Measurements from ENCODE around the gene ARX.

The ARX gene

DNA sequence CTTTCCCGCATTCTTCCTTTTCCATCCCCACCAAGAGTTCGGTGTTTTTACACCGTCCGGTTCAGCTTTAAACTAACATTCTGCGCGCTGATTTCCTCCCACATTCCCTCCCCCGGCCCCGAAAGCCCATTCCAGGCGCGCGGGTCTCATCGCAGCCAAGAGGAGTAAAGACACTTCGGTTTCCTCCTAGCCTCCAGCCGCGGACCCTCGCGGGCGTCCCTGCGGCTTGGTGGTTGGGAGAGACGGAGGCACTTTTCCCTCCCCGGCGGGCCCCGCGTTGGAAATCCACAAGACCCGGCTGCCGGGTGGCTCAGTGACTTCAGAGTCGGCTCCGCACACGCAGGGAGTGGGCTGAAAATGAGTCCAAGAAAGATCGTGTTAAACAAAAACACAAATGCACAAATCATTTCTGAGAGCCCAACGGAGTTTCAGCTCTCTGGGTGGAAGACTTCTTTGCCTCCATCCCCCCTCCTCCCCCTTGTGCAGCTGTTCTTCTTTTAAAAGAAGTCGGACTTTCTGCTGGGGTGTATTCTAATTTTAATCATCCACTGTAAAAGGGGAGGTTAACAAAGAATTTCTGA, 2.0 kb upstream of the ARX start:
- Histone ChIP-seq H3K27ac (no peak overlapping the region), H3K4me3 (no peak overlapping the region)

DNA sequence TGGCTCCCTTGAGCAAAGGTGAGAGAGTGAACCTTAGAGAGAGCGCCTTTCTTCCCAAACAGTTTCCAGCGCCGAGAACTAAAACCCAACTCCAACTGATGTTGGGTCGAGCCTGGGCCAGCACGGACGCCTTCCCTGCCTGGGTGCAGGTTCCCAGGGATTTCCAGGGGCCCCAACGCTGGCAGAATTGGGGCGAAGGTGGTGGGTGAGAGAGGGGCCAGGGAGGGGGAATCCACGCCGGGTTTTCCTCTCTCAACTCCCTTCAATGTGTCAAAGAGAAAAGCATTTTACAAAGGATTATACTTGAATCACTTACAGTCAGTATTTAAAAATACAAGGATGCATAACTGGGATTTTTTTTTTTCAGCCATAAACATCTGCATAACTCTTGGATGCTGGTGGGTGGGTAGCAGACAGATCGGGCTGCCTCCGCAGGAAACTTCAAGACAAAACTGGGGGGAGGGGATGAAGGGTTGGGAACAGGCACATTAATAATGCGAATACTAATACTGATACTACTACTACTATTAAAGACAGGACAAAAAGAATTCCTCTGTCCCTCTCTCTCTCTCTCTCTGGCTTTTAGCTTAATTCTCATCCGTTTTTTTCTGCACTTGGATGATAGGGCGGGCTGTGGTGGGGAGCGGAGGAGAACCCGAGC, 1.3 kb upstream of the ARX start:
- Histone ChIP-seq H3K4me3 (no peak overlapping the region), H3K27ac (no peak overlapping the region)

DNA sequence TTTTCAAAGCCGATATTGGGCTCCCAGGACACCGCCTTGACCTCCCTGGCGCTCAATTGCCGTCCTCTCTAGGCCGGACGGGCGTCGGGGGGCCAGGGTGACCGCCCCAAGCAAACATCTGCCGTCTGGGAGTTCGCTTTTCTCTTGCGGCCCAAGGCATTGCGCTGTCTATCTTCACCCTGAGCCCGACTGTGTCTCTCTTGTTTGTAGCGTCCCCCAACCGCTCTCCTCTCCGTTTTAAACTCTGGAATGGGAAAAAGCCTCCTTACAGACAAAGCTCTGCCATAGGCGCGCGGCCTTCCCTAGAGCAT, 551 bp upstream of the ARX start:
- Histone ChIP-seq H3K27ac (no peak overlapping the region), H3K4me3 (no peak overlapping the region)

DNA sequence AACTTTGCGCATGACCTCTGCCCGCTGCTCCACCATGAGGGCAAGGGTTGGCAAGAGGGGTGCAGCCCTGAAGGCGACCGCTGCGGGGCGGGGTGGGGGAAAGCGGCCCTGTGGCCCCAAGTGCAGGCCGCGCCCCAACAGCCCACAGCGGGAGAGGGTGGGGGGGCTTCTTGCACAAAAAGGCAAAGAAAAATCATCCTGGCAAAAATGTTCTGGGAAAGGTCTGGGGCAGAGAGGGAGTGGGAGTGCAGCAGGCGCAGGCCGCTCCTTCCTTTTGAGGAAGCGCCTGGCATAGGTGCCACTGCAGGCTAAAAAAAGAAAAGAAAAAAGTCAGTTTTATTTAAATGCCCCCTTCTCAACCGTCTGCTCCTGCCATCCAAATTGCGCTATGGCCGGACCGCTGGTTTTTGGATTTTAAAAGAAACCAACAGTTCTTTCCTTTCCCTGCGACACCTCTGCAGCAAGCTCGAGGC, 1.4 kb downstream of the ARX start:
- no peak overlapping the region for H3K4me3 ChIP-seq
- no peak overlapping the region for H3K27ac ChIP-seq

DNA sequence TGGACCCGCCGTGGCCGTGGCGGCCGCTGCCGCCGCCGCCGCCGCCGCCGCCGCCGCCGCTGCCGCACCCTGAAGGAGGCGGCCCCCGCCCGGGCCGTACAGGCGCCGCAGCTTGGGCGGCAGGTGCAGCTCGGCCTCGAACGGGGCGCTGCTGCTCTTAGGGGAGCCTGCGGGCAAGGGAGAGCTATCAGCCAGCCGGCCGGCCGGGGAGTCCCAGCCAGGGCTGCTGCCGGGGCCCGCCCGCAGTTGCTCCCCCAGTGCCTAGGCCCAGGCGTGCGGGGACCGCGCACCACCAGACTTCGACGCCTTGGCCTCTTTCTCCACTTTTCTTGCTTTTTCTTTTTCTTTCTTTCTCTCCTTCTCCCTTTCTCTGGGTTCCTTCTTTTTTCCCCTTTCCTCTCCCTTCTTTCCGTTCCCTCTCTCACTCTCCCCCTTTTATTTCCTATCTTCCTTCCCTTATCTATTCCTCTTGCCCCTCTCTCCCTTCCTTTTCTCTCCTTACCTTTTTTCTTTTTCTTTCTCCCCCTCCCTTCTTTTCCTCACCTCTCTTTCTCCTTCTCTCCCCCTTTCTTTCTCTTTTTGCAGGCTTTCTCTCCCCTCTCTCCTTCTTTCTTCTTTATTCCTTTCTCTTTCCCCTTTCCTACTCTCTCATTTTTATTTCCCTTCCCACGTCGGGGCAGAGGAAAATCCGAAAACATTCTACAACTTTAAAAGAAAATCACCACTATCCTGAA, 2.0 kb downstream of the ARX start:
- Histone ChIP-seq H3K27ac (no peak overlapping the region), H3K4me3 (no peak overlapping the region)

DNA sequence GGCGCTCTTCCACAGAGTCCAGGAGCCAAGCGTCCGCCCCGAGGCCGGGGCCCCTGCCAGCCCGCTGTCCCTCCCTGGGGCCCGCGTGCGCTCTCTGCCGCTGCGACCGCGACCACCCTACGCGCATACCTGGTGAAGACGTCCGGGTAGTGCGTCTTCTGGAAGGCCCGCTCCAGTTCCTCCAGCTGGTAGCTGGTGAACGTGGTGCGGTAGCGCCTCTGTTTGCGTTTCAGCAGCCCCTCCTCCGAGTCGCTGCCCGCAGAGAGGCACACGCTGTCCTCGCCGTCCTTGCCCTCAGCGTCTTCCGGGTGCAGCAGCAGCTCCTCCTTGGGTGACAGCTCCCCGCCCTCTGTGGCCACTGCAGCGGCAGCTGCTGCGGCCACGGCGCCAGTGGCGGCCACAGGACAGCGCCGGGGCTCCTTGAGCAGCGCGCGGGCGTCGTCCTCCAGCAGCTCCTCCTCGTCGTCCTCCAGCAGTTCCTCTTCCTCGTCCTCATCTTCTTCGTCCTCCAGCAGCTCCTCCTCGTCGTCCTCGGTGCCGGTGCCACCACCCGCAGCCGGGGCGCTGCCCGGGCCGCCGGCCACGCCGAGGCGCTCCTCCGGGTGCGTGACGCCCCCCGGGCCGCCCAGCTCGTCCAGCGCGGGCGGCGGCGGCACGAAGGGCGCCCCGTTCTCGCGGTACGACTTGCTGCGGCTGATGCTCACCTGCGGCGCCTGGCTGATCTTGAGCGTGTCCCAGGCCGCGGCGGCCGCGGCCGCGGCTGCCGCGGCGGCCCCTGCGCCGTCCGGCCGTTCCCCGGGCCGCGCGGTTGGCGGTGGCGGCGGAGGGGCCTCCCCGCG, 2.8 kb downstream of the ARX start:
- Histone ChIP-seq H3K4me3 (peak overlapping the region in 2 of 7 experiments; percentile 10 to 31), H3K27ac (no peak overlapping the region)

DNA sequence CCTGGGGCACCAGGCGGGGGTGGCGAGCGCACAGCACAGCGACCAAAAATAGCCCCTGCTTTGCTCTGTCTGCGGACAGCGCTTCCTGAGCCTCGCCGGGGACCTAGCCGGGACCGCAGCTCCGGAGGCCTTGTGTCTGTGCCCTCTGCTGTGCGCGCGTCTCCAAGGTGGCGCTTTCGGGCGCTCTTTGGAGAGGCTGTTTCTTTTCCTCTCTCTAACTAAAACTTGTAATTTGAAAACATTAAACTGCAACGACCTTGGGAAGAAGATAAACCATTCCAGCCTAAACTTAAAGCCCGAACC, 3.4 kb downstream of the ARX start:
- H3K4me3 ChIP-seq, result peak overlapping the region in 2 of 7 experiments; percentile 10 to 31

DNA sequence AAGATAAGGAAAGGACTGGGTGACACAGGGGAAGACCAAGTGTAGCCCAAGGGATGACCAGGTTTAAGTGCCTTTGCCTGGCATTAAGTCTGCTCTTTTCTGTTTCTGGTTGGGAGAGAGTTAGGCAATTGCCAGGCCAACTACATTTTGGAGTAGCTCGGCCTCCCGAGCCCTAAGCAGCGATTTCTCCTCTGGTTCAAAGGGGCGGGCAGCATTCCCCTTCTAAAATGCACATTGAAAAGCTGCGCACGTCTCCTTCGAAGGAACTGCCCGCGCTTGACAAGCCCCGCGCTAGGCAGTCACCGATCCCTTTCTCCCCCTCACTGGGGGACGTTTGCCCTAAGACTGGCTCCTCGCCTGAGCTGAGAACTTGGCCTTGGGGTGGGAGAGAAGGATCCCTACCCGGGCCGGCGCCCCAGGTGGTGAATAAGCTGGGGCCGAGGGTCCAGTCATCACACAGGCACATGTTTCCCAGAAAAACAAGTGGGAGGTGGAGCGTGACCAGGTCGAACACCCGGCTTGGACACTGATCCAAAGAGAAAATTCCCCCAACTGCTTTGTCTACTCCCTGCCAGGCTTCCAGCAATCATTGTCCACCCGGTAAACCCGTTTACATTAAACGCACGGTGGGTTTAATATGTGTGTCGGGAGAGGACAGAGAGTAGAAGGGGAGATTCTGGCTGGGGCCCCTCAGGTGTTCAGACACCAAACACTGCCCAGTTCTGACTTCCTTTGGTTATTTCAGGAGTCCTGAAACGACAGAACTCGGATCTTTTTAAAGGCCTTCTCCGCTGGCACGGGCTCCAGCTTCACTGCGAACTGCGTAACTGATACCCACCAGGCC, 4.0 kb downstream of the ARX start:
- Histone ChIP-seq H3K27ac (no peak overlapping the region), H3K4me3 (no peak overlapping the region)

More for the DNA sequence above, 3.4 kb downstream of the ARX start:
- no peak overlapping the region for H3K27ac ChIP-seq

DNA sequence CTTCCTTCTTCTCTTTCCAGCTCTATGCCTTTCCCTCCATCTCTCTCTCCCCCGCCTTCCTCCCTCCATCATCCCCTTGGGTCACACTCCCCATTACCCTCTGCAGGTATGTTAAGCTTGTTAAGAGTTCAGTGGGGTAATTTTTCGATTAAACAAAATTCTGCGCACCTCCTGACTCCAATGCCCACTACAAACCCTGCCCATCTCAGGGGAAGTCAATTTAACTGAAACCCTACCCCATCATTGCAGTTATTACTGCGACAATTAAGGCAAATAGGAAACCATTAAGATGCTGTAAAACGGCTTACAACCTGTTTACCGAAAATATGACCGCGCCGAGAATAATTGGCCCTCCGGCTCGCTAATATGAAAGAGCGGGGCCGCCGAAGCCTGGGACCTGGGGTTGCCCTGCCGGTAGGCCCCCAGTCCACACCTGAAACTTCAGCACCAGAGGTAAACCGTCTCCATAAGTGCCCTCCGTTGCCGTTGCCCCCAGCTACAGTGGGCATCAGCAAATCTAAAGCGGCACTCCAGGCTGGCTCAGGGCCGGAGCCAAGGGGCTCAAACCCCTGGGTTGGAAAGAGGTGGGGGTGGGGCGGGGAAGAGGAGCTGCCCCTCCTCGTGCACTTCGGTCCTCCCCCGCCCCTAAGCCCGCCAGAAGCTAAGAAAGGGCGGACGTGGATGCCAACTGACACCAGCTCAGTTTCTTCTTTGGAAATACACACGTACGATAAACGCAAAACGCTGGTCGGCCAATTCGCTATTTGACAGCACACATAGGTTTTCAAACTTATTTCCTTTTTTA, 4.8 kb downstream of the ARX start:
- no peak overlapping the region for H3K27ac ChIP-seq
- no peak overlapping the region for H3K4me3 ChIP-seq

DNA sequence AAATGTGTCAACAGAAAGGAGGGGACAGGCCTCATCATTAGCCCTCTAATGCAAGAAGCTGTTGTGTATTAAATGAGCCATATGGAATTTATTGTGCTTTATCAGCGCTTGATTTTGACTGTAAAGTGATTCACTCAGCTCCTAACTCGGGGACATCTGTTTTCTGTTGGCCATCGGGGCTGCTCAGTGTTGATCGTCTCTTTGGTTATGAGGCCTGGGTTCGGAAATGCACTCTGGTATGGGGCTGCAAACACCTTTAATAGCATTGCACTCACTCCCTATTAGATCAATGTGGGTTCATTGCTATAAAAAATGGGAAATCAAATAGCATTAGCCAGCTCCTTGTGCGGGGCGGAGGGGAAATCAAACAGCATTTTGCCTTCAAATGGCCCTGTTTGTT, 6.4 kb downstream of the ARX start:
- Histone ChIP-seq H3K4me3 (no peak overlapping the region), H3K27ac (no peak overlapping the region)

DNA sequence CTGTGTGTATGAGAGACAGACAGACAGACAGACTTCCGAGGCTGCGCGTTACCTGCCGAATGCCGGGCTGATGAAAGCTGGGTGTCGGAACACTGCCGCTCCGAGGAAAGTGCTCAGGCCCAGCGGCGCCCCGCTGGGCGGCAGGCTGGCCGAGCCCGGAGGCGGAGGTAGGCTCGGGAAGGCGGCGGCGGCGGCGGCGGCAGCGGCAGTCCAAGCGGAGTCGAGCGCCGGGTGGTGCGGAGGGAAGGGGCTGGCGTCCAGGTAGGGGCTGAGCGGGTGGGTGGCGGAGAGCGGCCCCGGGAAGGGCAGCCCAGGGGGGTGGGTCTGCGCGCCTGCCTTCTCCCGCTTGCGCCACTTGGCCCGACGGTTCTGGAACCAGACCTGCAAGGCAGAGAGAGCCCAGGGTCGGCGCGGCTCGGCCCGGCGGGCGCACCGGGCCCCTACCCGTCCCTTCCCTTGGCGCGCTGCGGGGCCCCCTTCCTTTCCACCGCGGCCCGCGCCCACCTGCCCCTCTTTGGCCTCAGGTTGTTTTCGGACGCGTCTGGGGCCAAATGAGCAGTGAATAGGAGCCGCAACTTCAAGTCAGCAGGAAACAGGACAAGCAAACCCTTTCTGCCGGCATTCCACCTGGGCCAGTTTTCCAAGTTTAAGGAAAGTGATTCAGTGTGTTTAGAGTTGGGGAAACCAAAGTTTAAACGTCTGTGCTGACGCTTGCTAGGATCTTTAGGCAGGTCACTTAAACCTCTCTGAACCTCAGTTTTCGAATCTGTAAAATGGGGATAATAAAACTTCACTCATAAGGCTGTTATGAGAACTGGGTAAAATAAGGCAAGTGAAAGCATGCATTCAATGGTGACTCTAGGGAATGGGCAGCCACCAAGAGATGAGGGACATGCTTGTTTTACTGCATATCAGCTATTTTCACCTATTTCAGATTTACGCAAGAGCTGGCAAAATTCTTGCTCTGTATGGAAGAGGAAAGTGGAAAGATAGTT, 8.4 kb downstream of the ARX start:
- H3K4me3 ChIP-seq, result no peak overlapping the region
- H3K27ac ChIP-seq, result no peak overlapping the region

DNA sequence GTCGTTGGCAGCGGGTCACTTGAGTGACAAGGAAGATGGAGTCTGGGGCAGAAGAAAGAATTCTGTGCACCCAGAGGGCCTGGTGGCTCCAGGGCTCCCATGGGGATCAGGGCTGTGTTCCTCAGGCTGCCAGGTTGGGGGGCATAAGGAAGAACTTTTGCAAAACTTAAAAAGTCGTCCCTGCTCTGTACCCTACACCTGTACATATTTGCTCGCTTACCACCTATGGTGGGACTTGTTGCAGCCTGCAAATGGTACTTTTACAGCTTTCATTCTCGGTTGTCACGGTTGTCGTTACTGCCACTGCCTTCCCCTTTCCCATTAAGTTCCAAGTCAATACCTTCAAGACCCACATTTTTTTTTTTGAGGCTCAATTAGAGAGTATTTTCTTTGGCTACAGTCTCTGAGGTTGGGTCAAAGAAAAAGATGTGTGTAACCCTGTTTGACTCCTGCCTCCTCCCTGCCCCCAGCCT, 9.1 kb downstream of the ARX start:
- Histone ChIP-seq H3K27ac (no peak overlapping the region), H3K4me3 (no peak overlapping the region)

DNA sequence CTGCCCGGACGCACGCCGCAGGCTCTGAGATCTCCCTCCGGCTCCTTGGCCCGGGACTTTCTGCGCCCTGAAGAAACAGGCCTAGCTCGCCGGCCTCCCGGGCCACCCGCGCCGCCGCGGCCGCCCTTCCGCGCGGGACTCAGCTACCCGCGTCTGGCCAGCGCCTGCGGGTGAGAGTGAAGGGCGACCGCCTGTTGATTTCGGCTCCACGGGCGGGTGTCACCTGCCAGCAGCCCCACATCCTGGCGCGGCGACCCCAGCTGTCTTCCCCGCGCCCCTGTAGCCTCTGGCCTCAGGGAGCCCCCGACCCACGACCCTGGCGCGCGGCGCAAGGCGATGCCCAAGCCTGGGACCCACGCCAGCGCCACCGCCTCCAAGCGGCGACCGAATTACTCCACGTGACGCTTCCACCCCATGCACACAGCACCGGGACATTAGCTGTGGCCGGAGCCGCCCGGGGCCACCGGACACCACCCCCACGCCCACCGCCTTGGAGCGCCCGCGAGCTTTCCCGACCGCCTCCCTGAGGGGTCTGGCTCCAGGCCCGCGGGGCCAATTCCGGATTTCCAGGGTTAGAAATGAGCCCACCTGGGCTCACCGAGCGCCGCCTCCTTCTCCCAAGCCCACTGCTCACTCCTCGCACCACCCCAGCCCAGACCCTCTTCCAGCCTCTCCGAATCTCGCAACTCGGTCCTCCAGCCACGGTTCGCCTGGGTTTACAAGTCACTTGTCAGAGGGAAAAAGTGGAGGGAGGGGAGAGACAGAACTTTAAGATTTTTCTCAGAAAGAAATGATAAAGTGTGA, 10.2 kb downstream of the ARX start:
- no peak overlapping the region for H3K4me3 ChIP-seq
- H3K27ac ChIP-seq, result no peak overlapping the region

DNA sequence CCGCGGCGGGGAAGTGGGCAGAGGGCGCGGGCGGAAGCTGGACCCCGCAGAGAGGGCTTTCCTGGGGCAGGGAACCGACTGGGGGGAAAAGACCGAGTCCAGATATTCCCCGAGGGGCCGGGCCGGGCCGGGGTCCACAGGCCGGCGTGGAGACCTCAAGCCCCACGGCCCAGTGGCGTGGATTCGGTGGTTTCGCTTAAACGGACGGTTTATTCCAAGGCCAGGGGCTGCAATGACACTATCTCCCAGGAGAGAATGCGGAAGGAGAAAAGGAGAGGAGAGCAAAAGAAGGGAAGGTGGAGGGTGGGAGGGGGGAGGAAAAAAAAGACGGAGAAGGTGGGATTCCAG, 10.8 kb downstream of the ARX start:
- no peak overlapping the region for H3K27ac ChIP-seq
- H3K4me3 ChIP-seq, result peak overlapping the region in 1 of 7 experiments; percentile 13

DNA sequence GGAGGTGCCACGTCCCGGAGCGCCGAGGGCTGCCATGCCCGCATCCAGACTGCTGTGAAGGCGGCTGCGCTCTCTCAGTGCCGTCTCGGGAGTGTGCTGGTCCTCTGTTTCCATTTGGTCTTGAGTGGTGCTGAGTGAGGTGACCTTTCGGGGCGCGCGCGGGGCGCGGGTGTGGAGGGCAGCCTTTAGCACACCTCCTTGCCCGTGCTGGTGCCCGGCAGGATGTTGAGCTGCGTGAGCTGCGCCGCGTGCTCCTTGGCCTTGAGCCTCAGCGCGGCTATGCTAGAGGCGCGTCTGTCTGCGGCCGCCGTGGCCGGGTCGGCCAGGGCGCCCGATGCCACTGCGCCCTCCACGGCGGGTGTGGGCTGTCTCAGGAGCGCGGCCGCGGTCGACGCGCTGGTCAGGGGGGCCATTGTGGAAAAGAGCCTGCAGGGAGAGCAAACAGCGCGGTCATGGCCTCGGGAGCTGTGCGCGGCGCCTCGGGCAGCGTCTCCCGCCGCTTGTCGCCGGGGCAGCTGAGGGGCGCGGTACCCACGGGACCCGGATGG, 11.2 kb downstream of the ARX start:
- Histone ChIP-seq H3K27ac (no peak overlapping the region), H3K4me3 (peak overlapping the region in 1 of 7 experiments; percentile 13)

DNA sequence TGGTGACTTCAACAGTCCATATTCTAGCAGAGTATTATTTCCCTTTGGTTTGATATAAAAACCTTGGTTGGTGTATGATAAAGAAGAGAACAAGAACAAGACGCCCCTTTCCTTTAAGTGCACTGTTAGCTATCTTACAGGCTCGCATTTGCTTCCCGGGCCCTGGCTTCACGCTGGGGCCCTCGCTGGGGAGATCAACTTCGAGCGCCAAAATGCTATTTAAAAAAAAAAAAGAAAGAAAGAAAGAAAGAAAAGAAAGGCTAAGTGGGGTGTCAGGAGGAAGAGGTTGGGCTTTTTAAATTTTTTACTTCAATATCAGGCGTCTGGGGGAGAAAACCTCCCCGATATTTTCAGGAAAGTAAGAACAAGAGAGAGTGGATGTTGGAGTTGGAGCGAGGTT, 11.7 kb downstream of the ARX start:
- Histone ChIP-seq H3K27ac (no peak overlapping the region), H3K4me3 (no peak overlapping the region)
